Fibroblast of peridontal ligament (primary cell): ENCODE data around the gene RHCG.

Source experiments
- DNase-seq: peaks from one replicate; pipeline ENCODE4 v3.0.0-alpha.2; 2010; ENCODE audit errors: extremely low read depth

Gene RHCG

DNA sequence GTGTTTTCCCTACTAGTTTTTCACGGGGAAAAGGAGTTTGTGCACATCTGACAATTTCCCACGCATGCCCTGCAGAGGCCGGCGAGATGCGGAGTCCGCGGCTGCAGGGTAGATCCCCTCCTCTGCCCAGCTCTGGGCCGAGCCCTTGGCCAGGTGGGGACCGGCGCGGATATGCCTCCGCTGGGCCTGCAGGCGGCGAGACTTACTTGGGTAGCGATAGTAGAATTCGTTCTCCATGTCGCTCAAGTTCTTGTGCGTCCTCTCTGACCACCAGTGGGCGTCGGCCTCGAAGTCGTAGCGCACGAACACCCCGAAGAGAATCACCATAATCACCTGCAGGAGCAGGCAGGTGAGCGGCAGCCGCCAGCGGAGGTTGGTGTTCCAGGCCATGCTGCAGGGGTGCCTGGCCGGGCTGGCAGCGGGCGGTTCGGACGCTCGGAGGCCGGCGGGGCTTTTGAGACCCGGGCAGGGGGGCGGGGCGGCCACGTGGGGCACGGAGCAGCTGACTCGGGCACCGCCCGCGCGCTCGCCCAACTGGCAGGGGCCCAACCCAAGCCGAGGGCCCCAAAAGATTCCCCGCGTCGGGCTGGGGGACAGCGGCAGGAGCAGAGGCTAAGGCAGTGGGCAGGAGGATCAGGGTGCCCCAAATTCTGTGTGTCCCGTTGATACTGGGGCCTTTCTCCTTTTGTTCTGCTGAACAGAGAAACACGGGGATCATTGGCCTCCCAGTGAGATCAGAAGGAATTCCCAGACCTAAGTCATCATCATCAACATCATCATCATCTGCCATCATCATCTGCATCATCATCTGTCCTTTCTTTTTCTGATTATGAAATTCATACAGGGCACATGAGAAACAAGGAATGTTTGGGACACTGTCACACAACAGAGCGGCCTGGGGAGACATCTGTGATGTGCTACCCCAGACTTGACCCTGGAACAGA is at the start of gene RHCG:
RHCG (minus strand) TSS at position 429 of the 944 bp plus-strand sequence; CDS start at position 390, 39 bp downstream.
- peak; percentile 10 for DNase-seq

DNA sequence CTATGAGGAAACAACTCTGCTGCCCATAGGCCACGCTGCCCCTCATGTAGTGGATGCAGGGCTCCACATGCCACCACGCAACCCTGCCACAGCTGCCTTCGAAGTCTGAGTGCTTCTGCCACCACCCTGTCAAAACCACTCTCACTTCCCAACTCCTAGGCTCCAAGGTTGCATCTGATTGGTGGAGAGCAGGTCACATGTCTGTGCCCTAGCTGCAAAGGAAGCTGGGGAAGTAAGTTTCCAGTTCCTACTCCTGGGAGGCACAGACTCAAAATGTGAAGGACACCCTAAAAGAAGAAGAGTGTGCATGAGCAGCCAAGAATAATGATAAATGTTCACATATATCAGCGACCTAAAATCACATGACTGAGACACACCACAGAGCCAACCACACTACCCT is 47.0 kb upstream of the RHCG start:
- DNase-seq = no peak

GRCh38 chr15:89542369-89542768 is 46.0 kb upstream of the RHCG start:
- no peak for DNase-seq

DNA sequence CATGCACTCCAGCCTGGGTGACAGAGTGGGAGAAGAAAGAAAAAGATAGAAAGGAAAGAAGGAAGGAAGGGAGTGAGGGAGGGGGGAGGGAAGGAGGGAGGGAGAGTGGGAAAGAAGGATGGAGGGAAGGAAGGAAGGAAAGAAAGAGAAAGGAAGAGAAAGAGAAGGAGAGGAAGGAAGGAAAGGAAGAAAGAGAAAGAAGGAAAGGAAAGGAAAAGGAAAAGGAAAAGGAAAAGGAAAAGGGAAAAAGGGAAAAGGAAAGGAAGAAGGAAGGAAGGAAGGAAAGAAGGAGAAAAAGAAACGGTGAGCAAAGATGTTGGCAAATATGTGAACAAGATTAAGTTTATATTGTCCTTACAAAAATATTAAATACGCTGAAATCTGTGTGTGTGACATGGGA is 42.6 kb upstream of the RHCG start:
- DNase-seq = no peak

GRCh38 chr15:89533861-89534544 is 37.6 kb upstream of the RHCG start:
- peak; percentile 8 for DNase-seq

GRCh38 chr15:89531796-89532537 is 35.6 kb upstream of the RHCG start:
- no peak for DNase-seq

DNA sequence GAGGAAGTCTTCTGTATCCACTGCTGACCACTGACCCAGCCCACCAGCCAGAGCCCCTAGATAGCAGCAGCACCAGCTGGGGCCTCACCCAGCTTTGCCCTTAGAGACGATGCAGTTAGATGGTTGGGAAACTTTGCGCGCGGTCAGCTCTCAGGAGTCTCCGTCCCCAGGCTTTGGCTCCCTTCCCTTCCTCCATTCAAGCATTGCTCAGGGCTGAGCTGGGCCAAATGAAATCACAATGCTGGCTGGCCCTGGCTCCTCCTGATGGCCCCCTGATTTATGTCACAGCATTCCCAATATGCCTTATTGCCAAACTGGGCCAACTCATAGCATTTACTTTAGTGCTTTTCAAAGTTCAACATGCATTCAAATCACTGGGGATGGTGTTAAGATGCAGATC is 34.6 kb upstream of the RHCG start:
- no peak for DNase-seq

DNA sequence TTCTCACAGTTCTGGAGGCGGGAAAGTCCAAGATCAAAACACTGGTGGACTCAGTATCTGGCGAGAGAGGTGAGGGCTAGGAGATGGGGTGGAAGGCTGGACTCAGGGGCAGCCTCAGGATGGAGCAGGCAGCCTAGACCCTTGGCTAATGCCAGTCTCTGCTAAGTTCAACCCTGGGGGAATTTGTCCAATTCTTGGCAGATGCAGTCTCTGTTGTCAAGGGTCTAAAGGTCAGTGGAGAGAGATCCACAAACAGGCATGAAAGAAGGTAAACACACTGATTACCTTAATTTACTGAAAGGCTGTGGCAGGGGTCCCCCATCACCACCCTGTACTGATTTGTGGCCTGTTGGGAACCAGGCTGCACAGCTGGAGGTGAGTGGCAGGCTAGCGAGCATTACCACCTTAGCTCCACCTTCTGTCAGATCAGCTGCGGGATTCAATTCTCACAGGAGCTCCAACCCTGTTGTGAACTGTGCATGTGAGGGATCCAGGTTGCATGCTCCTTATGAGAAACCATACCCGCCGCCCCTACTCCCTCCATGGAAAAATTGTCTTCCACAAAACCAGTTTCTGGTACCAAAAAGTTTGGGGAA is 32.5 kb upstream of the RHCG start:
- no peak for DNase-seq

GRCh38 chr15:89526601-89527441 is 30.4 kb upstream of the RHCG start:
- DNase-seq = no peak

DNA sequence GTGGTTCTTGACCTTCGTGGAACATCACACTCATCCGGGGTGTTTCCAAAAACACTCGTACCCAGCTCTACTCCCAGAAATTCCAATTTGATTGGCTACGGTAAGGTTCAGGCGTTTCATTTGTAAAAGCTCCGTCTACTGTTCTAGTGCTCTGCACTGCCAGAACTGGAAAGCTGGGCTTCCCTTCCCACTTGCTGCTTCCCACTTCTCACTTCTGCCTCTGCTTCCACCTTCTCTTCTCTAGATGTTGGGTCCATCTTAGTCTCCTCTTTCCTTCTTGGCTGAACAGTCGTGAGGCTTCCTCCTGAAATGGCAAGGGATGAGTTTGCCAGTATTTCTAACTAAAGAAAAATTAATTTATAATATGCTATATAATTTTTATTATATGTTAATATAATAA is 29.8 kb upstream of the RHCG start:
- DNase-seq = no peak

DNA sequence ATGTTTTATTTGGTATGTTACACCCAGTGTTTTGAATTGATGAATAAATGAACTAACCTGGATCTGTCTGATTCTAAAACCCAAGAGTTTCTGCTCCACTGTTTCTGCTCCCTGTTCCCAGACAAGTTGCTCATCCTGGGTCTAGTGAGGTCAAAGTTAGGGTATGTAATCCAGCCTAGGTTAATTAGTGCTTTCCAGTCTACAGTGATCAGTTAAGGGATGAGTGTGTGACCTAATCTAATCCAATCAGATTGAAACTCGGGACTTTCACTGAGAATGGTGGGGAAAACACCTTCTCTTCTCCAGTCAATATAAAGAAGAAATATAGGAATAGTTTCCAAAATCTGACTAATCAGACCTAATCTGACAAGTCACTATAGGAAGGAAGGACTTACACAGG is 27.8 kb upstream of the RHCG start:
- DNase-seq = no peak

- no peak for DNase-seq
Measured at GRCh38 chr15:89523101-89523500, 26.7 kb upstream of the RHCG start.

DNA sequence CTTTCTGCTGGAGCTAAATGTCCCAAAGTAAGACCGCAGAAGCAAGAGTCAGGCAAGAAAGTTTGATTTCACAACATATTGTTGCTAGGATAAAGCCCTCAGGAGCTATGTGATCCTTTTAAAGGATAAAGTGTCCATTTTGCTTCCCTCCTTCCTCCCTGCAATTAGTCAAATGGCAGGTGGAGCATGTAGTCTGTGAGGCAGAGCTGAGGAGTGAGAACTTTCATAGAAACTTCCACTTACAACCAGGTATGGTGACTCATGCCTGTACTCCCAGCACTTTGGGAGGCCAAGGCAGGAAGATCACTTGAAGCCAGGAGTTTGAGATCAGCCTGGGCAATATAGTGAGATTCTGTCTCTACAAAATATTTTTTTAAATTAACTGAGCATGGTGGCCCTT is 25.2 kb upstream of the RHCG start:
- no peak for DNase-seq

DNA sequence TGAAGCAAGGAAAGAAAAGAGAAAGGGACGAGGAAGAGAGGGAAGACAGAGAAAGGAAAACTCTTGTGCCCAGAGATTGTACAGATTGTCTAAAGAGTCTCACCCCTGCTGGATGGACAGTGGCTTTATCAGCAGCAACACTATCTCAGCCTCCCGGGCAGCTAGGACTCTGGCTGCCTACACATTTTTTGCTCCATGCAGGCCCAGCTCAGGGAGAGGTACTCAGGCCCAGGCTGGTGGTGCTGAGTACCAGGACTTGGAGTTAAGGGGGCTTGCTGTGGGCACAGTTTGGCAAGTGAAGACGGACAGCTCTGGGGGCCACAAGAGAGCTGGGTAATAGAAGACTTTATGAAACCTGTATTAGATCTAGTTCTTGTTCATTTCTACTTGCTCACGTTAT is 19.1 kb upstream of the RHCG start:
- no peak for DNase-seq

GRCh38 chr15:89514596-89515406 is 18.4 kb upstream of the RHCG start:
- no peak for DNase-seq

GRCh38 chr15:89514186-89514585 is 17.8 kb upstream of the RHCG start:
- no peak for DNase-seq

- no peak for DNase-seq
Measured at GRCh38 chr15:89513284-89513683, 16.9 kb upstream of the RHCG start.

- DNase-seq = no peak
Measured at GRCh38 chr15:89512631-89513030, 16.2 kb upstream of the RHCG start.

DNA sequence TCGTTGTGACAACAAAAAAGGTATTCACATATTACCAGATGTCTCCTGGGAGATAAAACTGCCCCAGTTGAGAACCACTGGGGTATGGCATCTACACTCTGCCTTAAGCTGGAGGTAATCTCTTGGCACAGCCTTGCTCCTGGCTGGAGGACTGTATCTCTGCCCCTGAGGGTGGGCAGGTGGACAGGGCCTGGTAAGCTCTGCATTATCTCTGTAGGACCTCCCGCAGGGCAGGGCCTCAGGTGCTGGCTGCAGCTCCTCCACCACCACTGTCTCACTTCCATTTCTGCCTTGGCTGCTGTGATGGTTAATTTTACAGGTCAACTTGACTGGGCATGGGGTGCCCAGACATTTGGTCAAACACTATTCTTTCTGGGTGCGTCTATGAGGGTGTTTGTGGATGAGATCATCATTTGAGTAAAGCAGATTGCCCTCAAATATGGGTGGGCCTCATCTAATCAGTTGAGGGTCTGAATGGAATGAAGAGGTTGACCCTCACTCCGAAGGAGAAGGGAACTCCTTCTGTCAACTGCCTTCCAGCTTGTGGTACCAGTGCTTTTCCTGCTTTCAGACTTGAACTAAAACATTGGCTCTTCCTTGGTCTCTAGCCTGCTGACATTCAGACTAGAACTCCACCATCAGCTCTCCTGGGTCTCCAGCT is 9.8 kb upstream of the RHCG start:
- no peak for DNase-seq

GRCh38 chr15:89504166-89504565 is 7.8 kb upstream of the RHCG start:
- DNase-seq = no peak
